Panc1 (cell line): ENCODE results near the gene DPEP3.
"Not testable (repeated sequence)": the region's sequence is repeated elsewhere in the genome, so short reads cannot be mapped to it uniquely, and the experiment has no call there.

Experiments
- CTCF ChIP-seq: fragments of 450-650 bp; IDR thresholded peaks from 2 replicates; pipeline ENCODE4 v1.5.1; 2017; ENCODE audit warnings: mild to moderate bottlenecking
- POLR2AphosphoS5 ChIP-seq: IDR thresholded peaks from 2 replicates; pipeline ENCODE4 v1.6.1; 2012; ENCODE audit warnings: mild to moderate bottlenecking, low read depth, low read length, moderate library complexity
- TF ChIP-seq, protein P1 (sequence below), 2 experiments: IDR thresholded peaks; 2 replicates each; pipeline ENCODE4 v1.6.1; 2011 to 2012; ENCODE audit warnings: low read depth in 2 of 2, control low read depth in 1 of 2, low read length in 1 of 2, mild to moderate bottlenecking in 1 of 2, moderate library complexity in 1 of 2; ENCODE audit not compliant: insufficient read depth in 1 of 2

DNA sequence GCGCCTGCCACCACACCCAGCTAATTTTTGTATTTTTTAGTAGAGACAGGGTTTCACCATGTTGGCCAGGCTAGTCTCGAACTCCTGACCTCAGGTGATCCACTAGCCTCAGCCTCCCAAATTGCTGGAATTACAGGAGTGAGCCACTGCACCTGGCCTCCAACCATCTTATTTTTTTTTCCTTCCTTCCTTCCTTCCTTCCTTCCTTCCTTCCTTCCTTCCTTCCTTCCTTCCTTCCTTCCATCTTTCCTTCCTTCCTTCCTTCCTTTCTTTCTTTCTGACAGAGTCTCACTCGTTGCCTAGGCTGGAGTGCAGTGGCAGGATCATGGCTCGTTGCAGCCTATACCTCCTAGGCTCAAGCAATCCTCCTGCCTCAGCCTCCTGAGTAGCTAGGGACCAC, 29.6 kb upstream of the DPEP3 start:
- not testable (repeated sequence) for TF ChIP-seq CTCF, POLR2AphosphoS5
- TF ChIP-seq, protein P1, sequence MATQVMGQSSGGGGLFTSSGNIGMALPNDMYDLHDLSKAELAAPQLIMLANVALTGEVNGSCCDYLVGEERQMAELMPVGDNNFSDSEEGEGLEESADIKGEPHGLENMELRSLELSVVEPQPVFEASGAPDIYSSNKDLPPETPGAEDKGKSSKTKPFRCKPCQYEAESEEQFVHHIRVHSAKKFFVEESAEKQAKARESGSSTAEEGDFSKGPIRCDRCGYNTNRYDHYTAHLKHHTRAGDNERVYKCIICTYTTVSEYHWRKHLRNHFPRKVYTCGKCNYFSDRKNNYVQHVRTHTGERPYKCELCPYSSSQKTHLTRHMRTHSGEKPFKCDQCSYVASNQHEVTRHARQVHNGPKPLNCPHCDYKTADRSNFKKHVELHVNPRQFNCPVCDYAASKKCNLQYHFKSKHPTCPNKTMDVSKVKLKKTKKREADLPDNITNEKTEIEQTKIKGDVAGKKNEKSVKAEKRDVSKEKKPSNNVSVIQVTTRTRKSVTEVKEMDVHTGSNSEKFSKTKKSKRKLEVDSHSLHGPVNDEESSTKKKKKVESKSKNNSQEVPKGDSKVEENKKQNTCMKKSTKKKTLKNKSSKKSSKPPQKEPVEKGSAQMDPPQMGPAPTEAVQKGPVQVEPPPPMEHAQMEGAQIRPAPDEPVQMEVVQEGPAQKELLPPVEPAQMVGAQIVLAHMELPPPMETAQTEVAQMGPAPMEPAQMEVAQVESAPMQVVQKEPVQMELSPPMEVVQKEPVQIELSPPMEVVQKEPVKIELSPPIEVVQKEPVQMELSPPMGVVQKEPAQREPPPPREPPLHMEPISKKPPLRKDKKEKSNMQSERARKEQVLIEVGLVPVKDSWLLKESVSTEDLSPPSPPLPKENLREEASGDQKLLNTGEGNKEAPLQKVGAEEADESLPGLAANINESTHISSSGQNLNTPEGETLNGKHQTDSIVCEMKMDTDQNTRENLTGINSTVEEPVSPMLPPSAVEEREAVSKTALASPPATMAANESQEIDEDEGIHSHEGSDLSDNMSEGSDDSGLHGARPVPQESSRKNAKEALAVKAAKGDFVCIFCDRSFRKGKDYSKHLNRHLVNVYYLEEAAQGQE (IDR thresholded peaks at IDR 0.05; ENCODE audit: insufficient read depth in 1 of 2, low read depth in 2 of 2, low read length in 1 of 2), result not testable (repeated sequence)
